Measurements from ENCODE around the gene DAB2IP. TPM values are rescaled to one million over a fixed set of nuclear protein-coding genes. Genes with fewer than 3 reads are reported as not detected.

DAB2IP gene
- total RNA-seq, 2 donors from 2014 or later: 38.0 to 47.0 TPM

GRCh38 chr9:121658166-121658565 is 6.7 kb downstream of the DAB2IP start:
- H3K4me1 ChIP-seq: peaks cover 0 to 94% of the 10 kb centered on the region in 2 donors
- peak overlapping the region; percentile 77 to 80 for H3K27ac ChIP-seq
- H3K4me3 ChIP-seq: no peak overlapping the region
- no peaks in the 10 kb centered on the region for H3K9me3 ChIP-seq
- DNase-seq (ENCODE audit: low spot score): no peak
- TF ChIP-seq, protein P1, sequence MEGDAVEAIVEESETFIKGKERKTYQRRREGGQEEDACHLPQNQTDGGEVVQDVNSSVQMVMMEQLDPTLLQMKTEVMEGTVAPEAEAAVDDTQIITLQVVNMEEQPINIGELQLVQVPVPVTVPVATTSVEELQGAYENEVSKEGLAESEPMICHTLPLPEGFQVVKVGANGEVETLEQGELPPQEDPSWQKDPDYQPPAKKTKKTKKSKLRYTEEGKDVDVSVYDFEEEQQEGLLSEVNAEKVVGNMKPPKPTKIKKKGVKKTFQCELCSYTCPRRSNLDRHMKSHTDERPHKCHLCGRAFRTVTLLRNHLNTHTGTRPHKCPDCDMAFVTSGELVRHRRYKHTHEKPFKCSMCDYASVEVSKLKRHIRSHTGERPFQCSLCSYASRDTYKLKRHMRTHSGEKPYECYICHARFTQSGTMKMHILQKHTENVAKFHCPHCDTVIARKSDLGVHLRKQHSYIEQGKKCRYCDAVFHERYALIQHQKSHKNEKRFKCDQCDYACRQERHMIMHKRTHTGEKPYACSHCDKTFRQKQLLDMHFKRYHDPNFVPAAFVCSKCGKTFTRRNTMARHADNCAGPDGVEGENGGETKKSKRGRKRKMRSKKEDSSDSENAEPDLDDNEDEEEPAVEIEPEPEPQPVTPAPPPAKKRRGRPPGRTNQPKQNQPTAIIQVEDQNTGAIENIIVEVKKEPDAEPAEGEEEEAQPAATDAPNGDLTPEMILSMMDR (IDR thresholded peaks at IDR 0.05): no peak
- H3K27me3 ChIP-seq: no peaks in the 10 kb centered on the region
- H3K36me3 ChIP-seq: no peaks in the 10 kb centered on the region

- Histone ChIP-seq H3K4me3 (no peak overlapping the region), H3K27me3 (no peaks in the 10 kb centered on the region), H3K27ac (peak overlapping the region; percentile 53 to 80), H3K4me1 (peaks cover 0 to 94% of the 10 kb centered on the region in 2 donors), H3K9me3 (no peaks in the 10 kb centered on the region), H3K36me3 (no peaks in the 10 kb centered on the region)
- TF ChIP-seq, protein P1 (IDR thresholded peaks at IDR 0.05): no peak
- DNase-seq (ENCODE audit: low spot score): no peak
Observed at GRCh38 chr9:121658591-121658990, 7.2 kb downstream of the DAB2IP start.

GRCh38 chr9:121660367-121660766 is 8.9 kb downstream of the DAB2IP start:
- Histone ChIP-seq H3K36me3 (no peaks in the 10 kb centered on the region), H3K9me3 (no peaks in the 10 kb centered on the region), H3K4me1 (peaks cover 0 to 78% of the 10 kb centered on the region in 2 donors), H3K4me3 (no peak overlapping the region), H3K27ac (peak overlapping the region in 1 of 2 donors; percentile 22), H3K27me3 (no peaks in the 10 kb centered on the region)
- TF ChIP-seq, protein P1 (IDR thresholded peaks at IDR 0.05): no peak
- DNase-seq (ENCODE audit: low spot score): no peak

- Histone ChIP-seq H3K4me3 (no peak overlapping the region), H3K4me1 (peaks cover 0 to 77% of the 10 kb centered on the region in 2 donors), H3K27me3 (no peaks in the 10 kb centered on the region), H3K27ac (no peak overlapping the region), H3K9me3 (no peaks in the 10 kb centered on the region), H3K36me3 (no peaks in the 10 kb centered on the region)
- DNase-seq (ENCODE audit: low spot score): no peak
- TF ChIP-seq, protein P1 (IDR thresholded peaks at IDR 0.05): no peak
Observed at GRCh38 chr9:121660876-121661275, 9.4 kb downstream of the DAB2IP start.

DNA sequence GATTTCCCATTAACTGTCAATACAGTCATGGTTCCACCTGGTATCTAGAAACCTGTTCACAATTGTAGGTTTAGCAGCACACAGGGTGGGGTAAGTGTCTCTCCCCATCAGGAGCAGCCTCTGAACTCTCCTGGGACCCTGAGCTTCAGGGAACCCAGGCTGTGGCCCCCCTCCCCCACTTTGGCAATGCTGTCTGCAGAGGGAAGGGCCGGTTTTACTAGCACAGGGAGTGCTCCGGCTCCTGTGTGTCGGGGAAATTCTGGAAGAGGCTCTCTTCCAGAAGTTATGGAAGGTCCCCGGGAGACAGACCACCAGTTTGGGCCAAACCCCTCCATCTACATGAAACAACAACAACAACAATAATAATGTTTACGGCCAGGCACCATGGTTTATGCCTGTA is 9.9 kb downstream of the DAB2IP start:
- Histone ChIP-seq H3K4me3 (no peak overlapping the region), H3K36me3 (no peaks in the 10 kb centered on the region), H3K4me1 (peaks cover 0 to 72% of the 10 kb centered on the region in 2 donors), H3K27ac (no peak overlapping the region), H3K27me3 (no peaks in the 10 kb centered on the region), H3K9me3 (no peaks in the 10 kb centered on the region)
- TF ChIP-seq, protein P1 (IDR thresholded peaks at IDR 0.05): no peak
- DNase-seq (ENCODE audit: low spot score): no peak

- H3K9me3 ChIP-seq: no peaks in the 10 kb centered on the region
- H3K4me3 ChIP-seq: no peak overlapping the region
- no peaks in the 10 kb centered on the region for H3K36me3 ChIP-seq
- no peak for DNase-seq (ENCODE audit: low spot score)
- H3K27me3 ChIP-seq: no peaks in the 10 kb centered on the region
- peaks cover 0 to 66% of the 10 kb centered on the region in 2 donors for H3K4me1 ChIP-seq
- TF ChIP-seq, protein P1 (IDR thresholded peaks at IDR 0.05): no peak
- H3K27ac ChIP-seq: peak overlapping the region; percentile 46 to 54
Observed at GRCh38 chr9:121662359-121662758, 10.9 kb downstream of the DAB2IP start.

Measured in right atrium auricular region (tissue), 2 donors.